HT-29 (cell line): ENCODE measurements around the gene FAM193A. TPM values are rescaled to one million over a fixed set of nuclear protein-coding genes. Genes with fewer than 3 reads are reported as not detected.
"Not testable (repeated sequence)": the region's sequence is repeated elsewhere in the genome, so short reads cannot be mapped to it uniquely, and the experiment has no call there.

Experiments used
- DNase-seq: peaks from one replicate; pipeline ENCODE4 v3.0.0-alpha.2; 2015; ENCODE audit warnings: low spot score
- total RNA-seq: library from RNA; depleted of rRNA; stranded (reverse); fragments of >200 nt; shearing (Covaris generic); gene quantifications from 2 replicates; pipeline ENCODE4 v1.2.3, GENCODE V29; 2014

Gene FAM193A
- total RNA-seq, 1 experiment from 2014 or later: 13.8 TPM

DNA sequence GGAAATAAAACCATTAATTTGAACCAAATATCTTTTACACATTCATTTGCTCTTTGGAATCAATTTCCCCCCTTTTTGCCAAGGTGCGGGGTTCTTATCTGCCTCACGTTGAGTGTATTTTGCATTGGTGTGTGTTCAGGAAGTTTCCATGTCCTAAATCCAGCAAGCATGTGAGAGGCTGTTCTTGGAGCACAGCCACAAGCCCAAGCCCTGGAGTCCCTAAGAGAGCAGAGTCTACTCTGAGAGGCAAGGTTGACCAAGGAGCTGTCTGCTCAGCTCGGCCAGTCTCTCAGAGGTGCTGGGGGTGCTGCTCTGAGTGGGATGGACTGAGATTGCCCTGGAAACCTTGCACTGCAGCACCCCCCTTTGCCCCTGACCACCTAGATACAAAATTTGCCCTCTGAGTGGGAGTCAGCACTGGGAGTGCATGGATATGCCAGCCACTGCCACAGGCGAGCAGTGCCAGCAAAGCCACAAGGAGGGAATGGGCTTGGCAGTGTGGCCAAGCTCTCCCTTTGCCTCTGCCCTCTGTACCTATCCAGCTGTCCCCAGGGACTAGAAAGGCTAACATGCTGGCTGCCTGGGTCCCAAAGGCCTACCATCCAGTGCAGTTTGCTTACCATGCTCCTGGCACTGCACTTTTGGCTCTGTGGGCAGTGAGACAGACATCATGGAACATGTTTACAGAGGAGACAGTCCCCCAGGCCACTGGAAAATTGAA is 20.5 kb upstream of the FAM193A start:
- no peak for DNase-seq

DNA sequence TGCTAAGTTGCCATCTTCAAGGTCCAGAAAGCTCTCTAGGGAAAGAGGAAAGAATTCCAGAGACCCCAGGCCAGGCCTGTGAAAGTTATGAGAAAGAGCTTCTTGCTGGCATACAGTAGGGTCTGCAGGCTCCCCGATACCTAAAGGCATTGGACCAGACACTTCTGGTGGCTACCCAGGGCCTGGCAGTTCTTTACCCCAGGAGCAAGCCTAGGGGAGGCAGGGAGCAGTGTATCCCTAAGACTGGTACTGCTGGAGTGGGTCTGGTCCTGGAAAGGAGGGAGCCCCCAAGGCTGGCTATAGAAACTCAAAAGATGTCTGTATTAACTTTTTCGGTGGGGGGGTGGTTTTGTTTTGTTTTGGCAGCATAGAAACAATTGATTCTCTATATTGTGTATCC is 19.8 kb upstream of the FAM193A start:
- DNase-seq: no peak

DNA sequence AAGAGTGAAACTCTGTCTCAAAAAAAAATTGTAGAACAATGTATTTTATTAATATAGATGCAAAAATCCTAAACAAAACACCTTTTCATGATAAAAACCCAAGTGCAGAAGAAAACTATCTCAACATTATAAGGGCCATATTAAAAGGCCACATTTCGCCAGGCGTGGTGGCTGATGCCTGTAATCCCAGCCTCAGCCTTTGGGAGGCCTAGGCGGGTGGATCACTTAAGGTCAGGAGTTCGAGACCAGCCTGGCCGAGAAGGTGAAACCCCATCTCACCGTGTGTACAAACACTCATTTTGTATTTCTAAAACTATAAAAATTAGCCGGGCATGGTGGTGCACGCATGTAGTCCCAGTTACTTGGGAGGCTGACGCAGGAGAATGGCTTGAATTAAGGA is 9.9 kb upstream of the FAM193A start:
- no peak for DNase-seq

DNA sequence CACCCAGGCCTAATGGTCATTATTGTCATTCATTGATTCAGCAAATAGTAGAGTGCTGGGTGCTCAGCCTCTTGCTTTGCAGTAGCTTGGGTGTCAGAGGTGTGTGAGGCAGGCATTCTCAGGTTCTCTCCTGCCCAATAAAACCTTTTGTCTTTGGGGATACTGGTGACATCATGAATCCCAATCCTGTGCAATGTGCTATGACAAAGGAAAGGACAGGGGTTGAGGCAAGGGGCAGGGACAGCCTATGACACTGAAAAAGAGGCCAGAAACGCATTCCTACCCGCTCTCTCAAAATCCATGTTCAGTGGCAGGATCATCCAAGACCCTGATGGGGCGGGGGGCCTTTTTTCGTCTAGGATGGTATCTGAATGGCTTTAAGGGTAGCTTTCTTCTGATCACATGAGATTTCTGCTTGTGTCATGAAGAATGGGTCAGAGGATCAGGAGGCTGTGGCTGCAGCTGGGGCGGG is 1.5 kb upstream of the FAM193A start:
- DNase-seq: no peak

DNA sequence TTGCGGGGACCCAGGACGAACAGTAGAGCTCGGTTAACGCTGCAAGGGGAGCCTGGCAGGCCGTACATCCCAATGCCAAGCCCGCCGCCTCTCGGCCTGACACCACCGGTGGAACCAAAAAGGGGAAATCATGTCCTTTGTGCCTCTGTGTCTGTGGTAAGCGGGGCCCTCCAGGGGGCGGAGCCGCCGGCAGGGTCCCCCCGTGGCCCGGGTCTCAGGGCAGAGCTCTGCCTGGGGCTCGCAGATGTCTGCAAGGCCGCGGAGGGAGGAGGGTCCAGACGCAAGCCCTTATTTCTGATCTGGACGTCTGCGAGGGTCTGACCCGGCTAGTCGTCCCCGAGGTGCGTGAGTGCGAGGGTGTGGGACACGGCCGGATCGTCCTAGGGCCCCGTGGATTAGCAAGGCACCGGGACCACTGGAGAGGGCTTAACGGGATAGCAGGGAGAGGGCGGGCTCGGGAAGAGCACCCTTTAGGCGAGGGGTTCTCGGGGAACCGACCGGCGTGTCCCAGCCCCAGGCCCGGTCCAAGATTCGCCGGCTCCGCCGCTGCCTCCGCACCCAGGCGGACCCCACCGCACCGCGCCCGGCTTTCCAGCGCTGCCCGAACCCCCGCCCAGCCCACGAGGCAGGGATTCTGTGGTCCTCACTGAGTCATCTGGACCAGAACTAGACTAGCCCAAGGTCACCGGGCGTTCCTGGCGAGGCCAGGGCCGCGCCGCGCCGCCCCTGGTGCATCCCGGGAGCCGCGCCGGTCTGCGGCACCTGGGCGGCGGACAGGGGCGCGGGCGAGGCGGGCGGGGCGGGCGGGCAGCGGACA is 863 bp upstream of the FAM193A start:
- DNase-seq: no peak

DNA sequence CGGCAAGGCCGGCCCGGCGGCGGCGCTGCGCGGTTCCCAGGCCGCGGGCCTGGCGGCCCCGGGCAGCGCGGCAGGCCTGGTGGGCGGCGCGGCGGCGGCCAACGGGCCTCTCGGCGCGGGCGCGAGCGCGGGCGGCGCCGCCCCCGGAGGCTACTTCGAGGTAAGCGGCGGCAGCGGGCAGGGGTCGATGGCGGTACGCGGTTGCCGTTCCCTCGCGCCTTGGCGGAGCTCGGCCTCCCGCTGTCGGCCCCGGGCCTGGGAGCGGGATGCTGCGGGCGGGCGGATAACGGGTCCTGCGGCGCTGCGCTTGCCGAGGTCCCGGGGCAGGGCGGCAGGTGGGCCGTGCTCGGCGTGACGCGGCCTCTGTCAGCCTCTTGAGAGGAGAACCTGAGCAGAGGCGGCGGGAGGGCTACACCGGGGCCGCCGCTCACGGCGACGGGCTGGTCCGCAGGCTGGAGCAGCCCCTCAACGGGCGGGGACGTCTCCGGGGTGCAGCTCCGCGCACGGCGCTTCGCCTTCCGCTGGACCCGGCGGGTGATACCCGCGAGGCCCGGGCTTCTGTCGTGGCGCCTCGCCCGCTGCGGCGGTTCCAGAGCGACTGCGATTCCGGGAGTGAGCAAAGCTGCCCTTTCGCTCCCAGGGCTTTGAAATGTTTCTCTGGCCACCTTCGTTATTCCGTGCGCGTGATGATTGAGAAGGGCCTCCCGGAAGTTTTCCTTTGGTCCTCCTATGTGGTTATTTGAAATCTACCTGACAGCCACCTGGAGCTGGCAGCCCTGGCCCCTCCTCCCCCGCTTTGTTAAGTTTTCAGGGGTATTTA is 774 bp downstream of the FAM193A start:
- DNase-seq: peak; percentile 63

DNA sequence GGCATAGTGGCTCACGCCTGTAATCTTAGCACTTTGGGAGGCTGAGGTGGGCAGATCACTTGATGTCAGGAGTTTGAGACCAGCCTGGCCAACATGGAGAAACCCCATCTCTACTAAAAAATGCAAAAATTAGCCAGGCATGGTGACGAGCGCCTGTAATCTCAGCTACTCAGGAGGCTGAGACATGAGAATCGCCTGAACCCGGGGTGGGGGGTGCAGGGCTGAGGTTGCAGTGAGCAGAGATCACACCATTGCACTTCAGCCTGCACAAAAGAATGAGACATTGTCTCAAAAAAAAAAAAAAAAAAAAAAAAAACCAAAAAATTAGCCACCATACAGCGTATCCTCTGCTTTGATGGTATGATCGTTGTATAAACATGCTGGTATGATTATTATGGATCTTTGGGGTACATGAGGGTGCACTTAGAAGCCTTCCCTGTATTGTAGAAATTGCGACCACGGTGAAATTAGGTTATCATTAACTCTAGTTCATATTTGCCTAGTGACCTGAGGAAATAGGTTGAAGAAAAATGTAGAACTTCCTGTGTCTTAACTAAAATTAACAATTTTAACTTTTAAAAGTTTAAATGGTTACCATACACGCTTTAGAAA is 7.2 kb downstream of the FAM193A start:
- DNase-seq: not testable (repeated sequence)

DNA sequence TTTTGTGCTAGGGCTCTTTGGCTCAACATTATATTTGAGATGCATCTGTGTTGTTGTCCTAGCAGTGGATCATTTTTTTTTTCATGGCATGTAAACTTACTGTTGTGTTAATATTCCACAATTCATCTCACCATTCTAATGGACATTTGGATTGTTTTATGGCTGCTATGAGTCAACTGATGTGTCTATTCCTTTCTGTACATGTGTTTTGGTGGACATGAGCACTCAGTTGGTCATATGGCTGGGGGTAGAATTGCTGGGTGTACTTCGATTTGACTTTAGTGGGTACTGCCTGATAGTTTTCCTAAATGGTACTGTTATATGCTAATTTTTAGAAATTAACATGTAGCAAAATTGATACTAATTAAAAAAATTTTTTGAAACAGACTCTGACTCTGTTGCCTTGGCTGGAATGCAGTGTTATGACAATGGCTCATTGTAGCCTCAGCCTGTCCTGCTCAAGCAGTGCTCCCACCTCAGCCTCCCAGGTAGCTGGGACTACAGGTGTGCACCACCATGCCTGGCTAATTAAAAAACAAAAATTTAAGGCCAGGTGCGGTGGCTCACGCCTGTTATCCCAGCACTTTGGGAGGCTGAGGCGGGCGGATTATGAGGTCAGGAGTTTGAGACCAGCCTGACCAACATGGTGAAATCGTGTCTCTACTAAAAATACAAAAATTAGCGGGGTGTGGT is 9.0 kb downstream of the FAM193A start:
- no peak for DNase-seq

DNA sequence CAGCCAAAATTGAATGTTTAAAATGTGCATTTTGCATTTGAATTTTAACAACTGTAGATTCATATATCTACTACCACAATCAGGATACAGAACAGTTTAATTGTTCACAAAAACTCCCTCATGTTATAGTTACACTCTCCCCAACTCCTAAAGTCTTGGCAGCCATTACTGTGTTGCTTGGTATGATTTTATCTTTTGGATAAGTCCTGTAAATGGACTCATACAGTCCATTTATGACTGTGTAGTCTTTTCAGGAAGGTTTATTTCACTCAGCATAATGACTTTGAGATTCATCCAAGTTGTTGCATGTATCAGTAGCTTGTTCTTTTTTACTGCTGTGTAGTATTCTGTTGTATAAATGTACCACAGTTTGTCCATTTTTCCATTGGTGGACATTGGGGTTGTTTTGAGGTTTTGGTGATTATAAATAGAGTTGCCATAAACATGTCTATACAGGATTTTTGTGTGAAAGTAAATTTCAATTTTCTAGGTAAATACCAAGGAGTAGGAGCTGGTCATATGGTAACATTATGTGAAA is 9.9 kb downstream of the FAM193A start:
- no peak for DNase-seq

DNA sequence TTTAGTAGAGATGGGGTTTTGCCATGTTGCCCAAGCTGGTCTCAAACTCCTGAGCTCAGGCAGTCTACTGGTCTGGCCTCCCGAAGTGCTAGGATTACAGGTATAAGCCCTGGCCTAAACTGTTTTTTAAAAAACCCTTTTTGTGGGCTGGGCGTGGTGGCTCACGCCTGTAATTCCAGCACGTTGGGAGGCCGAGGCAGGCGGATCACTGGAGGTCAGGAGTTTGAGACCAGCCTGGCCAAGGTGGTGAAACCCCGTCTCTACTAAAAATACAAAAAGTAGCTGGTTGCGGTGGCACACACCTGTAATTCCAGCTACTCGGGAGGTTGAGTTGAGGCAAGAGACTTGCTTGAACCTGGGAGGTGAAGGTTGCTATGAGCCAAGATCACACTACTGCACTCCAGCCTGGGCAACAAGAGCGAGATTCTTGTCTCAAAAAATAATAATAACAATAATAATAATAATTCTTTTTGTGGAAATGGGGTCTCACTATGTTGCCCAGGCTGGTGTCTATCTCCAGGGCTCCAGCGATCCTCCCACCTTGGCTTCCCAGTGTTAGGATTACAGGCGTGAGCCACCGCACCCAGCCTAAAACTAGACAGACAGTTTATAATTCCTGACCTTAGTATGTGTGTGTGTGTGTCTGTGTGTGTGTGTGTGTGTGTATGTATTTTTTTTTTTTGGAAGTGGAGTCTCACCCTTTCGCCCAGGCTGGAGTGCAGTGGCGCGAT is 10.7 kb downstream of the FAM193A start:
- DNase-seq: not testable (repeated sequence)

DNA sequence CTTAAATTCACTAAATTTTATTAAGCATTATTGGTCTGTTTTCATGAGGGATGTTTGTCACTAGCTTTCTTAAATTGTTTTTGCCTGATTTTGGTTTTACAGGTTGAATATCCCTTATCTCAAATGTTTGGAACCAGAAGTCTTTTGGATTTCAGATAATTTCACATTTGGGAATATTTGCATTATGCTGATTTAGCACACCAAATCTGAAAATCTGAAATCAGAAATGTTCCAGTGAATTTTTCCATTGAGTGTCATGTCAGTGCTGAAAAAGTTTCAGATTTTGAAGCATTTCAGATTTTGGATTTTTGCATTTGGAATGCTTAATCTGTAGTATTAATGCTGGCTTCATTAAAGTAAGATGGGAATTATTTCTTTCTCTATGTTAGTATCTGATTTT is 14.7 kb downstream of the FAM193A start:
- no peak for DNase-seq

DNA sequence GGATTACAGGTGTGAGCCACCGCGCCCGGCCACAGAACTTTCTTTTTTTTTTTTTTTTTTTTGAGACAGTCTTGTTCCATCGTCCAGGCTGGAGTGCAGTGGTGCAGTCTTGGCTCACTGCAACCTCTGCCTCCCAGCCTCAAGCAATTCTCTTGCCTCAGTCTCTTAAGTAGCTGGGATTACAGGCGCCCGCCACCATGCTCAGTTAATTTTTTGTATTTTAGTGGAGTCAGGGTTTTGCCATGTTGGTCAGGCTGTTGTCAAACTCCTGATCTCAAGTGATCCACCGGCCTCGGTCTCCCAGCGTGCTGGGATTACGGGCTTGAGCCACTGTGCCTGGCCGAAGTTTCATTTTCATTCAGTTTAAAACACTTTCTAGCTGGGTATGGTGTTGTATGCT is 16.4 kb downstream of the FAM193A start:
- no peak for DNase-seq

DNA sequence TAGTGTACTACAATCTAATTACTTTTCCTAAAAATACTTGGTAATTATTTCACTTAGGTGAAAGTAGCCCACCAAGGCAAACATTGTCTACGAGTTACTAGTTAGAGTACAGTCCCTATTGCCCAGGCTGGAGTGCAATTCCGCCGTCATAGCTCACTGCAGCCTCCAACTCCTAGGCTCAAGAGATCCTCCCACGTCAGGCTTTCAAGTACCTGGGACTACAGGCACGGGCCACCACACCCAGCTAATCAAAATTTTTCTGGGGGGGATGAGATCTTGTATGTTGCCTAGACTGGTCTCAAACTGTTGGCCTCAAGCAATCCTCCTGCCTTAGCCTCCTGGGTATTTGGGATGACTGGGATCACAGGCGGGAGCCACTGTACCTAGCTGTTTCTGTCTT is 21.9 kb downstream of the FAM193A start:
- no peak for DNase-seq

DNA sequence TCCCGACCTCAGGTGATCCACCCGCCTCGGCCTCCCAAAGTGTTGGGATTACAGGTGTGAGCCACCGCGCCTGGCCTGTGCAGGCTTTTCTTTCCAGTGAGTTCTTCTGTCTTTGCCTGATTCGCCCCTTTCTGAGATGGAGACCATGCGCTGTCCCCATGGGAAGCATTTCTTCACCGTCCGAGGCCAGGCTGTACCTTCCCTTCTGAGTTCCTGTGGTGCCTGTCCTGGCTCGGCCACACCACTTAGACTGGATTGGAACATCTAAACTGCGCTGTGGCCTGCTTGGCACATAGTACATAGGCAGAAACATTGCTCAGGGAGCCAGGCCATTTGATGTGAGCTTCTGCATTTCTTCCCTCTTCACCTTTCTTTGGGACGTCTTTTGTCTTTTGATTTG is 23.7 kb downstream of the FAM193A start:
- DNase-seq: no peak

DNA sequence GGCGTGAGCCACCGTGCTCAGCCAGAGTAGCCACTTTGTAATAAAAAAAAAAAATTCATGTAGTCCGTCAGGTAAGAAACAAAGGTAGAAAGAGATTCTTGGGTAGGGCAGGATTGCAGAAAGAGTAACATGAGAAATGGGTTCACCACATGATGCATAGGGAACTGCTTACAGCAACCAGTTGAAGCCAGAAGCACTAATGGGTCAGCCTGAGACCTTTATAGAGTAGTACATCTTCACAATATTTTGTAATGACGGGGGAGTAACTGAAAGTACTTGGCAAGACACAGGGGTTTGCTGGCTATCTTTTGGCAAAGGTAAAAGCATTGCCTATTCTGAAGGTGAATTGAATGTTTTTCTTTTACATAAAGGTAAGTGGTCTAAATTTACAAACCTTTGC is 29.1 kb downstream of the FAM193A start:
- no peak for DNase-seq

DNA sequence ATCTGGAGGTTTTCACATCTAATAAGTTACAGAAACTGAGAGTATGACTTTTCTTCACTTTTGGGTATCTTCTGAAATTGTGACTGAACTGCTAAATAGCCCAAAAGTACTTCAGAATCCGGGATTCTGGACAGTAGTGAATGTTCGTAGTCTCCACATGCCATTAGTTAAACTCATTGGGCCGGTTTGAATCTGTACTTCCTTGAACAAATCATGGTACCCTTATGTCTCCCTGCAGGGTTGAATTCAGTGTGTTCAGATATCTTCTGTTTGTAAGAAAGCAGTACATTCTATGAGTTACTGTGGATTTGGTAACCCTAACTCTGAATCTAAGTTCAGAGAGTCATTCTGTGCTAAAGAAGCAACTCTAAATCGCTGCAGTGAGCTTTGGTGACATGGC is 33.6 kb downstream of the FAM193A start:
- DNase-seq: no peak

DNA sequence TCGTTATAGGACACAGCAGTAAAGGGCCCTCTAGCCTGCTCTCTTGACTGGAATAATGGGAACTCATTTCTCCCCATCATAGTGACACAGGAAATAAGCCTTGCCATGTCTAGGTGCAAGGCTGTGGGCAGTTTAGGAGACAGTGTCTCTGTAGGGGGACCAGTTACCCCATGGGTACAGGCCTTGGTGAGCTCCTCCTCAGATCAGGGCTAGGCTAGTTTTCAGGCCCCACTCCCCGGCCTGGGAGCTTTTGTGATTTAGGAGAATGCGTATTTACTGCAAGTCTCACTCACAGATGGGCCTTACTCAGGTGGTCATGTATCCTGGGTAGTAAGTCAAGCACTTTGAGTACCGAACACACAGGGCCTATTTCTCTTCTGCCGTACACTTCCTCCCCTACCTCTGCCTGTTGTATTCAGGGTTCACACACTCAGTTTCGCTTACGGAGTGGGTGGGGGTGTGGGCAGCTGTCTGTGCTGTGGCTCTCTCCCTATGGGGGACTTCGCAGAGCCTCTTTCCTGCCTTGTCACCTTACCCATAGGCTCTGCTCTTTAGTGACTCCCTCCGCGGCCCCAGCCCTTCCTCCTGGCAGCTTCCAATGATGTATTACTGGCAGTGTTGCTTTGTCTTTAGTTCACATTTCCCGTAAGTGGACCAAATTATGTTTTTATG is 34.2 kb downstream of the FAM193A start:
- no peak for DNase-seq

DNA sequence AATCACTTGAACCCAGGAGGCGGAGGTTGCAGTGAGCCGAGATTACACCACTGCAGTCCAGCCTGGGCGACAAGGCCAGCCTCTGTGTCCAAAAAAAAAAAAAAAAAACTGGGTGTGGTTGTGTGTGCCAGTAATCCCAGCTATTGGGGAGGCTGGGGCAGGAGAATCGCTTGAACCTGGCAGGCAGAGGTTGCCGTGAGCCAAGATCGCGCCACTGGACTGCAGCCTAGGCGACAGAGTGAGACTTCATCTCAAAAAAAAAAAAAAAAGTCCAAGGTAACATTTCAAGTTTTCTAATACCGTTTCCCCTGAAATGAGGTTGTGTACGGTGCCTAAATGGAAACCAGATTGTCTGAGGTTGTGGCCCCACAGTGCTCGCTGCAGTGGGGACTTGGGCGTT is 35.6 kb downstream of the FAM193A start:
- DNase-seq: no peak

DNA sequence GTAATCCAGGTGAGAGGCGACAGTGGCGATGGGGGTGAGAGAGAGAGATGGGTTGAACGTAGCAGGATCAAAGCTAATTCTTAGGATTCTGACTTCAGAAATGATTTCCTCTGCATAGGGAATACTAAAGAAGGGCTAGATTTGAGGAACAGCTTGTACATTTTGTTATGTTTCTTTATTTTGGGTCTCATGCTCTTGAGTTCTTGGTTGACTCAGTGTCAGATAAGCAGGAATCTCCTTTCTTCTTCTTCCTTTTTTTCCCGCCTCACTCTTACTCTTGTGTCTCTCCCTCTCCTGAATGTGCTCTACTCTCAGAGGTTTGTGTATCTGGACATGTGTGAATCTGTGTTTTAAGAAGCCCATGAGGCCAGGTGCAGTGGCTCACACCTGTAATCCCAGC is 36.4 kb downstream of the FAM193A start:
- DNase-seq: no peak

DNA sequence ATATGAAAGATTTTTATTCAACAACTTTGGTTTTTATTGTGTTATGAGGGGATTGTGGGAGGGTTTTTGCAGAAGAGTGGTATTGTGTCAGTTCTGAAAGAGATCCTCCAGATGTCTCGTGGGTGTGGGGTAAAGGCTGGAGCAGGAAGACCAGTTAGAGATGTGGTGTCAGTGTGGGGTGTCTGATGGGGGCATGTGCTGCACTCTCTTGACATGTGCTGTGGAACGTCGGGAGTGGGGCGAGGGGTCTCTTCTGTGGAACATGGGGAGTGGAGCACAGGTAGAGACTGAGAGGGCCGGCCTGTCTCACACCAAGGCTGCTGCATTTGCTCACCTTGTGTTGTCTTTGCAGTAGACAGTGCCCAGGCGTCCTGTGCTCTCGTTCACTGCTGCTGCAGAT is 37.6 kb downstream of the FAM193A start:
- no peak for DNase-seq
